K562 (cell line): ENCODE results near the gene POP5. TPM values are rescaled to one million over a fixed set of nuclear protein-coding genes. Genes with fewer than 3 reads are reported as not detected.
A peak's percentile ranks its signal among the peaks of the same experiment; 100 is the strongest.

Source experiments
- ATF7 ChIP-seq: fragments of 450-650 bp; IDR thresholded peaks from 2 replicates; pipeline ENCODE4 v1.7.1; 2014; ENCODE audit warnings: mild to moderate bottlenecking, moderate library complexity
- DPF2 ChIP-seq: fragments of 450-650 bp; IDR thresholded peaks from 2 replicates; pipeline ENCODE4 v1.6.1; 2016
- ETV1 ChIP-seq: fragments of 450-650 bp; conservative IDR thresholded peaks from 2 replicates; pipeline ENCODE4 v1.6.1; 2016; ENCODE audit warnings: missing genetic modification characterization, control low read depth, low read depth, missing compliant biosample characterization
- ETV5 ChIP-seq: sonication (generic); formaldehyde crosslinking; IDR thresholded peaks from 2 replicates; pipeline ENCODE4 v1.4.0; 2020; ENCODE audit warnings: low read depth, mild to moderate bottlenecking, missing genetic modification reagents
- FOS ChIP-seq: IDR thresholded peaks from 3 replicates; pipeline ENCODE4 v1.6.1; 2011; ENCODE audit not compliant: insufficient read length; ENCODE audit errors: extremely low read depth
- HOXB6 ChIP-seq: fragments of 250-450 bp; sonication (Bioruptor Pico); IDR thresholded peaks from 2 replicates; pipeline ENCODE4 v1.5.1; 2022; ENCODE audit warnings: mild to moderate bottlenecking, borderline replicate concordance
- LEF1 ChIP-seq: fragments of 450-650 bp; IDR thresholded peaks from 2 replicates; pipeline ENCODE4 v1.6.1; 2016; ENCODE audit warnings: mild to moderate bottlenecking
- MCM3 ChIP-seq: fragments of 450-650 bp; IDR thresholded peaks from 2 replicates; pipeline ENCODE4 v1.6.1; 2016
- MXI1 ChIP-seq: IDR thresholded peaks from 2 replicates; pipeline ENCODE4 v1.6.1; 2011; ENCODE audit warnings: low read depth, mild to moderate bottlenecking, improper control_type of control experiment, low read length
- NFRKB ChIP-seq: fragments of 450-650 bp; IDR thresholded peaks from 2 replicates; pipeline ENCODE4 v1.6.1; 2016; ENCODE audit warnings: low read depth
- PATZ1 ChIP-seq: fragments of 250-450 bp; sonication (Bioruptor Pico); IDR thresholded peaks from 2 replicates; pipeline ENCODE4 v1.5.0; 2020; ENCODE audit warnings: mild to moderate bottlenecking, borderline replicate concordance
- RNF2 ChIP-seq: sonication (generic); IDR thresholded peaks from 2 replicates; pipeline ENCODE4 v1.6.1; 2016
- SMAD4 ChIP-seq: fragments of 250-450 bp; sonication (Bioruptor Pico); conservative IDR thresholded peaks from 2 replicates; pipeline ENCODE4 v1.8.0; 2021; ENCODE audit warnings: inconsistent platforms, mild to moderate bottlenecking, moderate library complexity
- TAF7 ChIP-seq: fragments of 450-650 bp; IDR thresholded peaks from 2 replicates; pipeline ENCODE4 v1.6.1; 2016; ENCODE audit warnings: missing genetic modification characterization, missing compliant biosample characterization
- ZFP36 ChIP-seq: fragments of 150-350 bp; IDR thresholded peaks from 2 replicates; pipeline ENCODE4 v1.6.1; 2018; ENCODE audit warnings: low read length, low read depth; ENCODE audit not compliant: partially characterized antibody
- ZNF224 ChIP-seq: sonication (generic); formaldehyde crosslinking; IDR thresholded peaks from 2 replicates; pipeline ENCODE4 v1.8.0; 2022; ENCODE audit warnings: mild to moderate bottlenecking, missing genetic modification reagents
- ZNF561 ChIP-seq: fragments of 450-650 bp; formaldehyde crosslinking; conservative IDR thresholded peaks from 2 replicates; pipeline ENCODE4 v1.4.0; 2020; ENCODE audit warnings: mild to moderate bottlenecking, moderate library complexity
- ZNF583 ChIP-seq: fragments of 250-450 bp; sonication (Bioruptor Pico); IDR thresholded peaks from 2 replicates; pipeline ENCODE4 v1.4.0; 2020
- polyA plus RNA-seq, 8 experiments: library from polyadenylated mRNA; depleted of rRNA in 4 of 8; stranded (reverse) in 5 of 8; unstranded in 3 of 8; fragments of >200 nt; fragmentation: Nextera tagmentation in 2 of 8; fragmentation: Illumina TruSeq in 1 of 8; extraction: Ambion mirVana in 2 of 8; extraction: Trizol in 1 of 8; gene quantifications; 2 replicates each; pipeline versions ENCODE4 v1.2.1 to v1.2.3, GENCODE V29; 2011 to 2014; ENCODE audit warnings: inconsistent platforms in 1 of 8, missing spikeins in 1 of 8
- total RNA-seq, 7 experiments: library from RNA; depleted of rRNA in 6 of 7; stranded (reverse); fragments of >200 nt in 6 of 7; fragmentation: Illumina TruSeq in 2 of 7; extraction: Trizol in 2 of 7; gene quantifications; 2 replicates each; pipeline versions ENCODE4 v1.2.1 to v1.2.3, GENCODE V29; 2011 to 2021; ENCODE audit warnings: low replicate concordance in 1 of 7
- TF ChIP-seq, protein P1 (sequence below): fragments of 200-800 bp; sonication (Bioruptor generic); IDR thresholded peaks from 2 replicates; pipeline ENCODE4 v1.6.1; 2017; ENCODE audit warnings: missing genetic modification characterization, missing compliant biosample characterization
- TF ChIP-seq, protein P2 (sequence below): sonication (generic); formaldehyde crosslinking; IDR thresholded peaks from 2 replicates; pipeline ENCODE4 v1.8.0; 2022; ENCODE audit warnings: mild to moderate bottlenecking, missing genetic modification reagents
- TF ChIP-seq, protein P3 (sequence below), 2 experiments: IDR thresholded peaks; 2 replicates each; pipeline ENCODE4 v1.6.1; 2011; ENCODE audit warnings: borderline replicate concordance in 1 of 2, control low read depth in 1 of 2, low read depth in 1 of 2, low read length in 1 of 2, mild to moderate bottlenecking in 1 of 2, mixed read lengths in 1 of 2, moderate library complexity in 1 of 2; ENCODE audit not compliant: insufficient read depth in 1 of 2, insufficient read length in 1 of 2, poor library complexity in 1 of 2, severe bottlenecking in 1 of 2; ENCODE audit errors: extremely low read depth in 1 of 2
- TF ChIP-seq, protein P4 (sequence below): fragments of 450-650 bp; formaldehyde crosslinking; IDR thresholded peaks from 2 replicates; pipeline ENCODE4 v1.4.0; 2020; ENCODE audit warnings: mild to moderate bottlenecking, moderate library complexity

Gene POP5
- total and polyA plus RNA-seq, 9 of the 15 experiments (the other 6 are each of a cell fraction or from before 2014, with no cell fraction given) = 57.5 to 253 (median 73.8) TPM

DNA sequence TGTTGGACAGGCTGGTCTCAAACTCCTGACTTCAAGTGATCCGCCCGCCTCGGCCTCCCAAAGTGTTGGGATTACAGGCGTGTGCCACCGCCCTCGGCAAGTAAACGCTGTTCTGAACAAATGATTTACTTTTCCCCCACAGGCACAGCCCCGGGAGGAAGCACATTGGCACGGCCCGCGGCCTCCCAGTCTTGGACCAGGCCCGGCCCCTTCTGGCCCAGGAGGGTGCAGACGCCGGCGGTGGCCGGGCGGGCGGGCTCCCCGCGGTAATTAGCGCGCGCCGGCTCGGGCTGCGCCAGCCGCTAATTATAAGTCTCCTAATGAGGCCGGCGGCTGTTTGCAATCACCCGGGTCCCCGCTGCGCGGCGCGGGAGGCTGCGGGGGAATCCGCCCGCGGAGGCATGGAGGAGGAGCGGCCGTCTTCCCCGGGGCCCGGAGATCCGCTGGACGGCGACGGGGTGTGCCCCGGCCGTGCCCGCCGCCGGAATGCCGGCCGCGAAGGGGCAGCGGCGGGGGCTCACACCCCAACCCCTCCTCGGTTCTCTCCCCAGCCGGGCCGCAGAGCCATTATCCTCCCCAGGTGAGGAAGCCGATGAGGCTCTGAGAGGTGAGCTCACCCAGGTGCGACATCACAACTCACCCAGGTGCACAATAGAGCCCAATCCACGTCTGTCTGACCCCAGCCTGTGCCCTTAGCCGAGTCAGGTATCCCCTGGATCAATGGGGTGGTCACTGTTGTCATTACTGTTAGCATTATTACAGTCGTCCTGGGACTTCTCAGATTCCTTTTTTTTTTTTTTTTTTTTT lies 3.3 kb upstream of the POP5 start (continued):
- no peak for TF ChIP-seq ZFP36
- no peak for TF ChIP-seq ZNF583 (CRISPR knock-in tag)
- TF ChIP-seq LEF1 = no peak
- TF ChIP-seq, protein P1, sequence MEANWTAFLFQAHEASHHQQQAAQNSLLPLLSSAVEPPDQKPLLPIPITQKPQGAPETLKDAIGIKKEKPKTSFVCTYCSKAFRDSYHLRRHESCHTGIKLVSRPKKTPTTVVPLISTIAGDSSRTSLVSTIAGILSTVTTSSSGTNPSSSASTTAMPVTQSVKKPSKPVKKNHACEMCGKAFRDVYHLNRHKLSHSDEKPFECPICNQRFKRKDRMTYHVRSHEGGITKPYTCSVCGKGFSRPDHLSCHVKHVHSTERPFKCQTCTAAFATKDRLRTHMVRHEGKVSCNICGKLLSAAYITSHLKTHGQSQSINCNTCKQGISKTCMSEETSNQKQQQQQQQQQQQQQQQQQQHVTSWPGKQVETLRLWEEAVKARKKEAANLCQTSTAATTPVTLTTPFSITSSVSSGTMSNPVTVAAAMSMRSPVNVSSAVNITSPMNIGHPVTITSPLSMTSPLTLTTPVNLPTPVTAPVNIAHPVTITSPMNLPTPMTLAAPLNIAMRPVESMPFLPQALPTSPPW (CRISPR knock-in tag) = peak; percentile 20; the same call in 1 of the 2 replicates
- TF ChIP-seq, protein P2, sequence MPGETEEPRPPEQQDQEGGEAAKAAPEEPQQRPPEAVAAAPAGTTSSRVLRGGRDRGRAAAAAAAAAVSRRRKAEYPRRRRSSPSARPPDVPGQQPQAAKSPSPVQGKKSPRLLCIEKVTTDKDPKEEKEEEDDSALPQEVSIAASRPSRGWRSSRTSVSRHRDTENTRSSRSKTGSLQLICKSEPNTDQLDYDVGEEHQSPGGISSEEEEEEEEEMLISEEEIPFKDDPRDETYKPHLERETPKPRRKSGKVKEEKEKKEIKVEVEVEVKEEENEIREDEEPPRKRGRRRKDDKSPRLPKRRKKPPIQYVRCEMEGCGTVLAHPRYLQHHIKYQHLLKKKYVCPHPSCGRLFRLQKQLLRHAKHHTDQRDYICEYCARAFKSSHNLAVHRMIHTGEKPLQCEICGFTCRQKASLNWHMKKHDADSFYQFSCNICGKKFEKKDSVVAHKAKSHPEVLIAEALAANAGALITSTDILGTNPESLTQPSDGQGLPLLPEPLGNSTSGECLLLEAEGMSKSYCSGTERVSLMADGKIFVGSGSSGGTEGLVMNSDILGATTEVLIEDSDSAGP (CRISPR knock-in tag) = no peak
- TF ChIP-seq ETV5 (CRISPR knock-in tag) = no peak
- TF ChIP-seq TAF7 = no peak
- TF ChIP-seq ETV1 = no peak
- TF ChIP-seq, protein P3, sequence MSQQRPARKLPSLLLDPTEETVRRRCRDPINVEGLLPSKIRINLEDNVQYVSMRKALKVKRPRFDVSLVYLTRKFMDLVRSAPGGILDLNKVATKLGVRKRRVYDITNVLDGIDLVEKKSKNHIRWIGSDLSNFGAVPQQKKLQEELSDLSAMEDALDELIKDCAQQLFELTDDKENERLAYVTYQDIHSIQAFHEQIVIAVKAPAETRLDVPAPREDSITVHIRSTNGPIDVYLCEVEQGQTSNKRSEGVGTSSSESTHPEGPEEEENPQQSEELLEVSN (IDR thresholded peaks at IDR 0.05; ENCODE audit: borderline replicate concordance in 1 of 2, extremely low read depth in 1 of 2, insufficient read depth in 1 of 2, insufficient read length in 1 of 2, low read depth in 1 of 2, low read length in 1 of 2, poor library complexity in 1 of 2, severe bottlenecking in 1 of 2) = peak in 1 of 2 experiments; percentile 68
- no peak for TF ChIP-seq NFRKB
- no peak for TF ChIP-seq ZNF224
- TF ChIP-seq ATF7 = no peak
- peak; percentile 39; the same call in 1 of the 2 replicates for TF ChIP-seq SMAD4
- TF ChIP-seq PATZ1 (CRISPR knock-in tag) = no peak
- TF ChIP-seq, protein P4, sequence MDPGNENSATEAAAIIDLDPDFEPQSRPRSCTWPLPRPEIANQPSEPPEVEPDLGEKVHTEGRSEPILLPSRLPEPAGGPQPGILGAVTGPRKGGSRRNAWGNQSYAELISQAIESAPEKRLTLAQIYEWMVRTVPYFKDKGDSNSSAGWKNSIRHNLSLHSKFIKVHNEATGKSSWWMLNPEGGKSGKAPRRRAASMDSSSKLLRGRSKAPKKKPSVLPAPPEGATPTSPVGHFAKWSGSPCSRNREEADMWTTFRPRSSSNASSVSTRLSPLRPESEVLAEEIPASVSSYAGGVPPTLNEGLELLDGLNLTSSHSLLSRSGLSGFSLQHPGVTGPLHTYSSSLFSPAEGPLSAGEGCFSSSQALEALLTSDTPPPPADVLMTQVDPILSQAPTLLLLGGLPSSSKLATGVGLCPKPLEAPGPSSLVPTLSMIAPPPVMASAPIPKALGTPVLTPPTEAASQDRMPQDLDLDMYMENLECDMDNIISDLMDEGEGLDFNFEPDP = no peak
- no peak for TF ChIP-seq ZNF561 (CRISPR knock-in tag)
- no peak for TF ChIP-seq FOS
- no peak for TF ChIP-seq RNF2
- TF ChIP-seq MXI1 = no peak
- TF ChIP-seq MCM3 = no peak
- TF ChIP-seq HOXB6 (CRISPR knock-in tag) = no peak
- TF ChIP-seq DPF2 = no peak
